Panc1 (cell line): ENCODE data around the gene FOXK2. TPM values are rescaled to one million over a fixed set of nuclear protein-coding genes. Genes with fewer than 3 reads are reported as not detected.

ENCODE experiments used
- ATAC-seq: fragments of 200-7000 bp; cut with Tn5 transposase; 2 replicates; pipeline ENCODE4 v1.9.1; 2020; ENCODE audit warnings: mild to moderate bottlenecking, moderate library complexity
- BruUV-seq: library from RNA; stranded (reverse); fragments of 400-500 nt; replicated peaks from 2 replicates; lab custom pipeline; 2021; lab: Mats Ljungman, UMichigan
- CTCF ChIA-PET: fragments of 300-600 bp; sonication (Branson Sonifier 250); formaldehyde crosslinking; loops from one replicate; lab custom pipeline; 2022; ENCODE audit warnings: antibody characterized with exemption; lab: Charles Lee
- POLR2A ChIA-PET: fragments of 300-600 bp; sonication (Branson Sonifier 250); formaldehyde crosslinking; loops from one replicate; lab custom pipeline; 2022; ENCODE audit warnings: antibody characterized with exemption; lab: Charles Lee
- DNase-seq: peaks from one replicate; pipeline ENCODE4 v3.0.0-alpha.2; 2010; ENCODE audit warnings: low read depth, low spot score
- H3K27ac ChIP-seq: 2 replicates; pipeline ENCODE4 v1.5.1; 2011; ENCODE audit warnings: mild to moderate bottlenecking, low read length, inconsistent platforms
- H3K27me3 ChIP-seq: fragments of 200-500 bp; sonication (Bioruptor generic); 2 replicates; pipeline ENCODE4 v1.6.0; 2014; ENCODE audit warnings: low read length, inconsistent platforms; ENCODE audit not compliant: control insufficient read depth, insufficient read depth
- H3K36me3 ChIP-seq: fragments of 200-500 bp; sonication (Bioruptor generic); 2 replicates; pipeline ENCODE4 v1.5.1; 2014; ENCODE audit warnings: inconsistent platforms, mild to moderate bottlenecking, low read length, moderate library complexity; ENCODE audit not compliant: control insufficient read depth, insufficient read depth
- H3K4me1 ChIP-seq: 2 replicates; pipeline ENCODE4 v1.5.1; 2011; ENCODE audit warnings: inconsistent platforms, mild to moderate bottlenecking, low read length, moderate library complexity; ENCODE audit not compliant: control insufficient read depth, insufficient read depth
- H3K4me3 ChIP-seq, 2 experiments: 2 replicates each; pipeline ENCODE4 v1.5.1; 2011 to 2012; ENCODE audit warnings: low read depth in 2 of 2, low read length in 2 of 2, mild to moderate bottlenecking in 2 of 2, inconsistent platforms in 1 of 2, moderate library complexity in 1 of 2
- H3K9me3 ChIP-seq: fragments of 200-500 bp; sonication (Bioruptor generic); 2 replicates; pipeline ENCODE4 v1.5.1; 2014; ENCODE audit warnings: low read depth, mild to moderate bottlenecking, inconsistent platforms, low read length, moderate library complexity; ENCODE audit not compliant: control insufficient read depth, insufficient read depth
- POLR2AphosphoS5 ChIP-seq: IDR thresholded peaks from 2 replicates; pipeline ENCODE4 v1.6.1; 2012; ENCODE audit warnings: mild to moderate bottlenecking, low read depth, low read length, moderate library complexity
- SIN3A ChIP-seq: IDR thresholded peaks from 2 replicates; pipeline ENCODE4 v1.6.1; 2012; ENCODE audit warnings: low read depth, mild to moderate bottlenecking, low read length, moderate library complexity, borderline replicate concordance; ENCODE audit not compliant: insufficient read depth
- TCF7L2 ChIP-seq: IDR thresholded peaks from 2 replicates; pipeline ENCODE4 v1.6.1; 2011; ENCODE audit warnings: mild to moderate bottlenecking, low read depth, low read length, inconsistent platforms
- in situ Hi-C: cut with HindIII; loops from 2 replicates; pipeline ENCODE4 v1.10.0; 2016; ENCODE audit warnings: low sequenced_read_pairs, low pct_unique_long_range_greater_than_20kb
- intact Hi-C: fragments of 100-400 bp; cut with micrococcal nuclease; formaldehyde crosslinking; loops from one replicate; pipeline ENCODE4 v1.10.0; 2022; ENCODE audit not compliant: unreplicated experiment
- total RNA-seq: library from RNA; stranded (reverse); gene quantifications from one replicate; pipeline ENCODE4 v1.2.1, GENCODE V29; 2021; ENCODE audit not compliant: unreplicated experiment
- TF ChIP-seq, protein P1 (sequence below): fragments of 450-650 bp; IDR thresholded peaks from 2 replicates; pipeline ENCODE4 v1.5.1; 2017; ENCODE audit warnings: mild to moderate bottlenecking
- TF ChIP-seq, protein P2 (sequence below), 2 experiments: IDR thresholded peaks; 2 replicates each; pipeline ENCODE4 v1.6.1; 2011 to 2012; ENCODE audit warnings: low read depth in 2 of 2, control low read depth in 1 of 2, low read length in 1 of 2, mild to moderate bottlenecking in 1 of 2, moderate library complexity in 1 of 2; ENCODE audit not compliant: insufficient read depth in 1 of 2

Gene FOXK2
- total RNA-seq, 1 experiment from 2014 or later, result 143 TPM

DNA sequence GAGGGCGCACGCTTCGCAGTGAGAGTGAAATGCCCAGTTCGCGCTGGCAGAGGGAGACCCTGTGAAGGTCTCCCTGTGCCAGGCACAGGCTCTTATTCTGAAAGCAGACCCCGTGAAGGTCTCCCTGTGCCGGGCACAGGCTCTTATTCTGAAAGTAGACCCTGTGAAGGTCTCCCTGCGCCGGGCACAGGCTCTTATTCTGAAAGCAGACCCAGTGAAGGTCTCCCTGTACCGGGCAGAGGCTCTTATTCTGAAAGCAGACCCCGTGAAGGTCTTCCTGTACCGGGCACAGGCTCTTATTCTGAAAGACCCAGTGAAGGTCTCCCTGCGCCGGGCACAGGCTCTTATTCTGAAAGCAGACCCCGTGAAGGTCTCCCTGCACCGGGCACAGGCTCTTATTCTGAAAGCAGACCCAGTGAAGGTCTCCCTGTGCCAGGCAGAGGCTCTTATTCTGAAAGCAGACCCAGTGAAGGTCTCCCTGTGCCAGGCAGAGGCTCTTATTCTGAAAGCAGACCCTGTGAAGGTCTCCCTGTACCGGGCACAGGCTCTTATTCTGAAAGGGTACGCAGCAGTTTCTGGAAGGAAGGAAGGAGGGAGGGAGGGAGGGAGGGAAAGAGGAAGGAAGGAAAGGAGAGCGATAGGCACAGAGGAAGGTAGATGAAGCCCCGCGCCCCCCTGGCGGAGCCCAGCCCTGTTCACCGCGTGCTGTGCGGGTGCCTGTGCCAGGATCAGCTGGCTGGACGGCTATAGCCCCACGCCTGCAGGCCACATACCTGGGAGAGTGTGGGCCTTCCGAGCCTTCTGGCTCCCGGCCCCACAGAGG, 73.4 kb downstream of the FOXK2 start:
- intact Hi-C loops (no loop called here), in situ Hi-C loops (no loop called here)
- TF ChIP-seq POLR2AphosphoS5 (no peak), TCF7L2 (no peak), SIN3A (no peak)
- TF ChIP-seq, protein P1, sequence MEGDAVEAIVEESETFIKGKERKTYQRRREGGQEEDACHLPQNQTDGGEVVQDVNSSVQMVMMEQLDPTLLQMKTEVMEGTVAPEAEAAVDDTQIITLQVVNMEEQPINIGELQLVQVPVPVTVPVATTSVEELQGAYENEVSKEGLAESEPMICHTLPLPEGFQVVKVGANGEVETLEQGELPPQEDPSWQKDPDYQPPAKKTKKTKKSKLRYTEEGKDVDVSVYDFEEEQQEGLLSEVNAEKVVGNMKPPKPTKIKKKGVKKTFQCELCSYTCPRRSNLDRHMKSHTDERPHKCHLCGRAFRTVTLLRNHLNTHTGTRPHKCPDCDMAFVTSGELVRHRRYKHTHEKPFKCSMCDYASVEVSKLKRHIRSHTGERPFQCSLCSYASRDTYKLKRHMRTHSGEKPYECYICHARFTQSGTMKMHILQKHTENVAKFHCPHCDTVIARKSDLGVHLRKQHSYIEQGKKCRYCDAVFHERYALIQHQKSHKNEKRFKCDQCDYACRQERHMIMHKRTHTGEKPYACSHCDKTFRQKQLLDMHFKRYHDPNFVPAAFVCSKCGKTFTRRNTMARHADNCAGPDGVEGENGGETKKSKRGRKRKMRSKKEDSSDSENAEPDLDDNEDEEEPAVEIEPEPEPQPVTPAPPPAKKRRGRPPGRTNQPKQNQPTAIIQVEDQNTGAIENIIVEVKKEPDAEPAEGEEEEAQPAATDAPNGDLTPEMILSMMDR, result no peak
- TF ChIP-seq, protein P2, sequence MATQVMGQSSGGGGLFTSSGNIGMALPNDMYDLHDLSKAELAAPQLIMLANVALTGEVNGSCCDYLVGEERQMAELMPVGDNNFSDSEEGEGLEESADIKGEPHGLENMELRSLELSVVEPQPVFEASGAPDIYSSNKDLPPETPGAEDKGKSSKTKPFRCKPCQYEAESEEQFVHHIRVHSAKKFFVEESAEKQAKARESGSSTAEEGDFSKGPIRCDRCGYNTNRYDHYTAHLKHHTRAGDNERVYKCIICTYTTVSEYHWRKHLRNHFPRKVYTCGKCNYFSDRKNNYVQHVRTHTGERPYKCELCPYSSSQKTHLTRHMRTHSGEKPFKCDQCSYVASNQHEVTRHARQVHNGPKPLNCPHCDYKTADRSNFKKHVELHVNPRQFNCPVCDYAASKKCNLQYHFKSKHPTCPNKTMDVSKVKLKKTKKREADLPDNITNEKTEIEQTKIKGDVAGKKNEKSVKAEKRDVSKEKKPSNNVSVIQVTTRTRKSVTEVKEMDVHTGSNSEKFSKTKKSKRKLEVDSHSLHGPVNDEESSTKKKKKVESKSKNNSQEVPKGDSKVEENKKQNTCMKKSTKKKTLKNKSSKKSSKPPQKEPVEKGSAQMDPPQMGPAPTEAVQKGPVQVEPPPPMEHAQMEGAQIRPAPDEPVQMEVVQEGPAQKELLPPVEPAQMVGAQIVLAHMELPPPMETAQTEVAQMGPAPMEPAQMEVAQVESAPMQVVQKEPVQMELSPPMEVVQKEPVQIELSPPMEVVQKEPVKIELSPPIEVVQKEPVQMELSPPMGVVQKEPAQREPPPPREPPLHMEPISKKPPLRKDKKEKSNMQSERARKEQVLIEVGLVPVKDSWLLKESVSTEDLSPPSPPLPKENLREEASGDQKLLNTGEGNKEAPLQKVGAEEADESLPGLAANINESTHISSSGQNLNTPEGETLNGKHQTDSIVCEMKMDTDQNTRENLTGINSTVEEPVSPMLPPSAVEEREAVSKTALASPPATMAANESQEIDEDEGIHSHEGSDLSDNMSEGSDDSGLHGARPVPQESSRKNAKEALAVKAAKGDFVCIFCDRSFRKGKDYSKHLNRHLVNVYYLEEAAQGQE (IDR thresholded peaks at IDR 0.05; ENCODE audit: insufficient read depth in 1 of 2, low read depth in 2 of 2, low read length in 1 of 2), result no peak
- Histone ChIP-seq H3K27ac (peak overlapping the region; percentile 78), H3K4me1 (peaks cover 19% of the 10 kb centered on the region), H3K9me3 (no peaks in the 10 kb centered on the region), H3K4me3 (peak overlapping the region; percentile 33 to 38), H3K27me3 (no peaks in the 10 kb centered on the region), H3K36me3 (peaks cover 4% of the 10 kb centered on the region; the same call in 1 of the 2 replicates)
- CTCF ChIA-PET, result no interaction called here
- POLR2A ChIA-PET, result no interaction called here
- ATAC-seq (peak; percentile 53), DNase-seq (no peak)
- no TSS peak for BruUV-seq

DNA sequence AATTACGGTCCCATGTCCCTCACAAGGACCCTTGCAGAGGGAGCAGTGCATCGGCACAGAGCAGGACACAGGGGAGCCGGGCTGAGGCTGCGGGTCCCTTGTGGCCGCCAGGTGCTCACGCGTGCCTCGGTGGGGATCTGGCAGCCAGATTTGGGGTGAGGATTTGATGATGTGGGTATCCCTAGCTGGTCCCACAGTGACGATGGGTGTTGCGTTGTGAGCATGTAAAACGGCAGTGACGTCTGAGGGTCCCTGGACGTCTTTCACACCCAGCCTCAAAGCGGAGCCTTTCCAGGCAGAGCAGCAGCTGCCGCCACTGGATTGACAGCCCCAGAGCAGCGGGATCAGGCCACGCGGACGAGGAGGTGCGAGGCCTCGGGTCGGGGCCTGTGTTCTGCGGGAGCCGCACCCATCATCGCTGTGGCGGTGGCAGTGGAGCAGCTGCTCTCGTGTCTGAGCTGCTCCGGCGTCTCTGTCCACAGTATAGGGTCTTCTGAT, 74.1 kb downstream of the FOXK2 start:
- TF ChIP-seq, protein P2 (IDR thresholded peaks at IDR 0.05; ENCODE audit: insufficient read depth in 1 of 2, low read depth in 2 of 2, low read length in 1 of 2), result no peak
- TF ChIP-seq TCF7L2 (no peak), POLR2AphosphoS5 (no peak), SIN3A (no peak)
- TF ChIP-seq, protein P1, result no peak
- intact Hi-C loops (no loop called here), in situ Hi-C loops (no loop called here)
- no peaks in the 10 kb centered on the region for H3K27me3 ChIP-seq
- H3K9me3 ChIP-seq, result no peaks in the 10 kb centered on the region
- H3K4me1 ChIP-seq, result peaks cover 19% of the 10 kb centered on the region
- ChIA-PET POLR2A (interaction anchor here (0.7 kb wide), 1 partner anchor 53 kb away, joined by 8 read pairs; no protein-coding TSS in a partner anchor), CTCF (interaction anchor here (0.7 kb wide), 1 partner anchor 188 kb away, joined by 4 read pairs; no protein-coding TSS in a partner anchor)
- peak overlapping the region; percentile 33 to 38 for H3K4me3 ChIP-seq
- no peak for DNase-seq
- H3K36me3 ChIP-seq, result peaks cover 4% of the 10 kb centered on the region; the same call in 1 of the 2 replicates
- peak overlapping the region; percentile 78 for H3K27ac ChIP-seq
- no peak for ATAC-seq
- BruUV-seq, result TSS peak; percentile 55
